ENCODE results near the gene RNLS. TPM values are rescaled to one million over a fixed set of nuclear protein-coding genes. Genes with fewer than 3 reads are reported as not detected.

Gene RNLS
- total RNA-seq, 1 experiment from 2014 or later = not detected

GRCh38 chr10:88361995-88362807, 220.9 kb downstream of the RNLS start:
- no peak for DNase-seq (ENCODE audit: low read depth, low spot score)
- no peak overlapping the region for H3K4me3 ChIP-seq (replicated peaks in 1 of 2; ENCODE audit: low read depth in 1 of 2, low read length in 2 of 2)
- H3K4me1 ChIP-seq (ENCODE audit: control insufficient read depth in 1 of 2, insufficient read depth in 2 of 2, low read length in 2 of 2) = no peaks in the 10 kb centered on the region
- intact Hi-C loops (cut with micrococcal nuclease) = no loop called here
- H3K79me2 ChIP-seq (ENCODE audit: insufficient read depth, low read length) = no peaks in the 10 kb centered on the region
- no peaks in the 10 kb centered on the region for H3K27me3 ChIP-seq (ENCODE audit: insufficient read depth, low read length)
- no peaks in the 10 kb centered on the region for H4K20me1 ChIP-seq (ENCODE audit: insufficient read depth)
- H3K36me3 ChIP-seq (ENCODE audit: control insufficient read depth in 1 of 2, insufficient read depth in 2 of 2, low read length in 2 of 2) = no peaks in the 10 kb centered on the region
- no peak overlapping the region for H3K9ac ChIP-seq (ENCODE audit: low read length)
- no TSS peak for BruUV-seq (replicated peaks)
- H3K4me2 ChIP-seq (ENCODE audit: low read length) = no peak overlapping the region
- TF ChIP-seq REST (IDR thresholded peaks at IDR 0.05; ENCODE audit: low read depth) (no peak), EZH2phosphoT487 (IDR thresholded peaks at IDR 0.05; ENCODE audit: borderline replicate concordance) (no peak), CBX3 (IDR thresholded peaks at IDR 0.05; ENCODE audit: low read depth) (no peak), YY1 (IDR thresholded peaks at IDR 0.05; ENCODE audit: extremely low read depth, insufficient replicate concordance, low read depth, low read length) (no peak), ZFX (IDR thresholded peaks at IDR 0.05) (no peak), POLR2A (IDR thresholded peaks at IDR 0.05; ENCODE audit: borderline replicate concordance, extremely low read depth, insufficient read depth, insufficient read length) (no peak), CEBPB (IDR thresholded peaks at IDR 0.05; ENCODE audit: low read depth) (no peak), SRF (IDR thresholded peaks at IDR 0.05; ENCODE audit: low read depth) (no peak), JUND (IDR thresholded peaks at IDR 0.05) (no peak), MAX (IDR thresholded peaks at IDR 0.05) (no peak), ZNF274 (IDR thresholded peaks at IDR 0.05; ENCODE audit: low read depth, low read length) (no peak), FOSL1 (IDR thresholded peaks at IDR 0.05; ENCODE audit: low read depth) (no peak)
- no peak overlapping the region for H2AFZ ChIP-seq (ENCODE audit: low read depth, low read length, poor library complexity, severe bottlenecking)
- ChIA-PET POLR2A (no interaction called here), RAD21 (ENCODE audit: low non-redundant PET in 1 of 2, low total read pairs in 2 of 2, uncharacterized antibody in 2 of 2, unreplicated experiment in 2 of 2) (no interaction called here), CTCF (no interaction called here)
- no peak for ATAC-seq
- H3K9me3 ChIP-seq (ENCODE audit: control insufficient read depth in 1 of 2, insufficient read depth in 1 of 2, low read depth in 1 of 2, low read length in 2 of 2) = no peaks in the 10 kb centered on the region
- no peaks in the 10 kb centered on the region for H3K9me2 ChIP-seq (ENCODE audit: insufficient read depth)
- no peak overlapping the region for H3K27ac ChIP-seq (ENCODE audit: low read depth, low read length)

Data from HCT116 (cell line).